HepG2 (cell line): Measurements from ENCODE around the gene SMIM45.

ENCODE experiments used
- CENPT ChIP-seq: sonication (generic); formaldehyde crosslinking; IDR thresholded peaks from 2 replicates; pipeline ENCODE4 v1.8.0; 2022; ENCODE audit warnings: low read depth, mild to moderate bottlenecking, moderate library complexity, missing genetic modification reagents
- HDAC6 ChIP-seq: fragments of 200-600 bp; sonication (generic); IDR thresholded peaks from 2 replicates; pipeline ENCODE4 v1.7.0; 2017; ENCODE audit warnings: mild to moderate bottlenecking, antibody characterized with exemption, low read length, low read depth
- HNRNPK ChIP-seq: fragments of 200-400 bp; formaldehyde crosslinking; IDR thresholded peaks from 2 replicates; pipeline ENCODE4 v1.6.1; 2018; ENCODE audit warnings: low read length, low read depth, moderate library complexity, mild to moderate bottlenecking; ENCODE audit not compliant: poor library complexity, severe bottlenecking
- NFYC ChIP-seq: IDR thresholded peaks from 2 replicates; pipeline ENCODE4 v1.6.1; 2016; ENCODE audit warnings: missing genetic modification reagents, missing compliant biosample characterization
- NR2F6 ChIP-seq, 2 experiments: IDR thresholded peaks; 2 replicates each; pipeline ENCODE4 v1.6.1; 2016; ENCODE audit warnings: antibody characterized with exemption in 1 of 2, mild to moderate bottlenecking in 1 of 2
- PBX2 ChIP-seq: IDR thresholded peaks from 2 replicates; pipeline ENCODE4 v1.6.1; 2016; ENCODE audit warnings: control low read depth
- RBAK ChIP-seq: sonication (generic); formaldehyde crosslinking; IDR thresholded peaks from 2 replicates; pipeline ENCODE4 v1.5.1; 2020; ENCODE audit warnings: mild to moderate bottlenecking, missing genetic modification reagents
- SIX1 ChIP-seq: sonication (generic); formaldehyde crosslinking; IDR thresholded peaks from 2 replicates; pipeline ENCODE4 v1.4.0; 2020; ENCODE audit warnings: missing genetic modification reagents, borderline replicate concordance
- SUZ12 ChIP-seq: fragments of 150-350 bp; IDR thresholded peaks from 2 replicates; pipeline ENCODE4 v1.6.1; 2014; ENCODE audit warnings: low read depth, low read length
- THAP11 ChIP-seq: IDR thresholded peaks from 2 replicates; pipeline ENCODE4 v1.6.1; 2016; ENCODE audit warnings: missing biosample characterization, missing genetic modification reagents
- ZBTB2 ChIP-seq: sonication (generic); formaldehyde crosslinking; IDR thresholded peaks from 2 replicates; pipeline ENCODE4 v1.8.0; 2022; ENCODE audit warnings: low read depth, missing genetic modification reagents
- ZBTB44 ChIP-seq: sonication (generic); formaldehyde crosslinking; IDR thresholded peaks from 2 replicates; pipeline ENCODE4 v1.4.0; 2020; ENCODE audit warnings: missing genetic modification reagents
- ZNF281 ChIP-seq: sonication (generic); formaldehyde crosslinking; IDR thresholded peaks from 2 replicates; pipeline ENCODE4 v1.4.0; 2020; ENCODE audit warnings: missing genetic modification reagents, borderline replicate concordance
- ZNF564 ChIP-seq: sonication (generic); formaldehyde crosslinking; IDR thresholded peaks from 2 replicates; pipeline ENCODE4 v1.8.1; 2023; ENCODE audit warnings: mild to moderate bottlenecking, missing genetic modification reagents
- ZNF572 ChIP-seq: sonication (generic); formaldehyde crosslinking; IDR thresholded peaks from 2 replicates; pipeline ENCODE4 v1.5.1; 2020; ENCODE audit warnings: mild to moderate bottlenecking, missing genetic modification reagents
- ZNF720 ChIP-seq: sonication (generic); formaldehyde crosslinking; IDR thresholded peaks from 2 replicates; pipeline ENCODE4 v1.4.0; 2020; ENCODE audit warnings: missing genetic modification reagents
- ZNF746 ChIP-seq: sonication (generic); formaldehyde crosslinking; IDR thresholded peaks from 2 replicates; pipeline ENCODE4 v1.8.0; 2022; ENCODE audit warnings: mild to moderate bottlenecking, missing genetic modification reagents
- ZNF777 ChIP-seq: sonication (generic); formaldehyde crosslinking; IDR thresholded peaks from 2 replicates; pipeline ENCODE4 v1.4.0; 2020; ENCODE audit warnings: missing genetic modification reagents
- ZNF879 ChIP-seq: sonication (generic); formaldehyde crosslinking; IDR thresholded peaks from 2 replicates; pipeline ENCODE4 v1.8.1; 2023; ENCODE audit warnings: missing genetic modification reagents
- ZSCAN31 ChIP-seq: sonication (generic); formaldehyde crosslinking; IDR thresholded peaks from 2 replicates; pipeline ENCODE4 v1.5.0; 2020; ENCODE audit warnings: low read depth, mild to moderate bottlenecking, missing genetic modification reagents
- ZUFSP ChIP-seq: sonication (generic); formaldehyde crosslinking; IDR thresholded peaks from 2 replicates; pipeline ENCODE4 v1.9.0; 2021; ENCODE audit warnings: missing genetic modification reagents, mild to moderate bottlenecking, borderline replicate concordance

The SMIM45 gene

GRCh38 chr22:41946629-41947423, 5.1 kb upstream of the SMIM45 start, which contains the start of gene CENPM (continued):
- TF ChIP-seq ZUFSP (CRISPR knock-in tag) (no peak), HDAC6 (no peak), SIX1 (CRISPR knock-in tag) (no peak), THAP11 (CRISPR knock-in tag) (peak; percentile 56), PBX2 (peak; percentile 23; the same call in 1 of the 2 replicates), NFYC (CRISPR knock-in tag) (peak; percentile 96), ZBTB2 (CRISPR knock-in tag) (no peak; the same call in 1 of the 2 replicates), ZNF720 (no peak), ZNF746 (CRISPR knock-in tag) (peak; percentile 74), ZNF281 (CRISPR knock-in tag) (no peak), NR2F6 (IDR thresholded peaks at IDR 0.05) (no peak; the same call in 1 of the 2 replicates), NR2F6 (CRISPR knock-in tag; IDR thresholded peaks at IDR 0.05) (0 out of 2 replicates have a peak, but pooled peaks have one; percentile 10), SUZ12 (no peak), CENPT (CRISPR knock-in tag) (peak; percentile 84), ZNF777 (CRISPR knock-in tag) (0 out of 2 replicates have a peak, but pooled peaks have one; percentile 34), ZNF572 (CRISPR knock-in tag) (peak; percentile 69; the same call in 1 of the 2 replicates), ZNF879 (CRISPR knock-in tag) (no peak), ZNF564 (CRISPR knock-in tag) (0 out of 2 replicates have a peak, but pooled peaks have one; percentile 17), ZBTB44 (no peak), ZSCAN31 (0 out of 2 replicates have a peak, but pooled peaks have one; percentile 28), HNRNPK (no peak), RBAK (CRISPR knock-in tag) (no peak)
